OCI-LY1 (cell line): Measurements from ENCODE around the gene ICE1.
"Not testable (repeated sequence)": the region's sequence is repeated elsewhere in the genome, so short reads cannot be mapped to it uniquely, and the experiment has no call there.

Source experiments
- EZH2 ChIP-seq: fragments of 200-600 bp; sonication (generic), shearing (Covaris generic); IDR thresholded peaks from 2 replicates; pipeline ENCODE4 v1.8.0; 2017; ENCODE audit warnings: borderline replicate concordance, mixed run types, mild to moderate bottlenecking, antibody characterized with exemption, low read length, moderate library complexity, mixed read lengths
- TF ChIP-seq, protein P1 (sequence below): fragments of 200-600 bp; sonication (generic), shearing (Covaris generic); IDR thresholded peaks from 2 replicates; pipeline ENCODE4 v1.5.1; 2017; ENCODE audit warnings: mild to moderate bottlenecking, antibody characterized with exemption, low read length, moderate library complexity, mixed read lengths

DNA sequence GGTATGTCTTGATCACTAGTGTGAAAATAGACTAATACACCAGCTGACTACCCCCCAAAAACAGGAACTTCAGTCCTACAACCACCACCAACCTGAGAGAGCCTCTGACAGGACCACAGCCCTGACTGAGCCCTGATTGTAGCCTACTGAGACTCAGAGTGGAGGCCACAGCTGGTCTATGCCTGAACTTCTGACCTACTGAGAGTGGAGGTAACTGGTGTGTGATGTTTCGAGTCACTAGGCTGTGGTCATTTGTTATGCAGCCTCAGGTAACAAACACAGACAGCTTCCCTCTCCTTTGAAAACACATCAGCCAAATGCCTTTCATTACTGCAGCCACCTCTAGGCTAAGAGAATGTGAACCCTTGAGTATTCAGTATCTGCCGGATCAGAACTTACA is 30.0 kb upstream of the ICE1 start:
- TF ChIP-seq, protein P1, sequence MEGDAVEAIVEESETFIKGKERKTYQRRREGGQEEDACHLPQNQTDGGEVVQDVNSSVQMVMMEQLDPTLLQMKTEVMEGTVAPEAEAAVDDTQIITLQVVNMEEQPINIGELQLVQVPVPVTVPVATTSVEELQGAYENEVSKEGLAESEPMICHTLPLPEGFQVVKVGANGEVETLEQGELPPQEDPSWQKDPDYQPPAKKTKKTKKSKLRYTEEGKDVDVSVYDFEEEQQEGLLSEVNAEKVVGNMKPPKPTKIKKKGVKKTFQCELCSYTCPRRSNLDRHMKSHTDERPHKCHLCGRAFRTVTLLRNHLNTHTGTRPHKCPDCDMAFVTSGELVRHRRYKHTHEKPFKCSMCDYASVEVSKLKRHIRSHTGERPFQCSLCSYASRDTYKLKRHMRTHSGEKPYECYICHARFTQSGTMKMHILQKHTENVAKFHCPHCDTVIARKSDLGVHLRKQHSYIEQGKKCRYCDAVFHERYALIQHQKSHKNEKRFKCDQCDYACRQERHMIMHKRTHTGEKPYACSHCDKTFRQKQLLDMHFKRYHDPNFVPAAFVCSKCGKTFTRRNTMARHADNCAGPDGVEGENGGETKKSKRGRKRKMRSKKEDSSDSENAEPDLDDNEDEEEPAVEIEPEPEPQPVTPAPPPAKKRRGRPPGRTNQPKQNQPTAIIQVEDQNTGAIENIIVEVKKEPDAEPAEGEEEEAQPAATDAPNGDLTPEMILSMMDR: not testable (repeated sequence)
- TF ChIP-seq EZH2: not testable (repeated sequence)
